Heart right ventricle (tissue), 16 donors: ENCODE results near the gene PAK6. TPM values are rescaled to one million over a fixed set of nuclear protein-coding genes. Genes with fewer than 3 reads are reported as not detected.
A peak's percentile ranks its signal among the peaks of the same experiment; 100 is the strongest.

Experiments used
- ATAC-seq, 8 donors: fragments of 200-7000 bp; cut with Tn5 transposase; one replicate each; pipeline ENCODE4 v1.9.1; 2020; ENCODE audit warnings: mild to moderate bottlenecking in 8 of 8, moderate library complexity in 8 of 8, moderate number of reproducible peaks in 1 of 8
- DNase-seq, 2 donors: peaks; one replicate each; pipeline ENCODE4 v3.0.0-alpha.2; 2020
- H3K27ac ChIP-seq, 10 donors: fragments of 200-600 bp; sonication (generic) in 2 of 10; one replicate each; pipeline versions ENCODE4 v1.5.0 to v1.8.0; 2020 to 2022; ENCODE audit warnings: mild to moderate bottlenecking in 3 of 10
- H3K27me3 ChIP-seq, 7 donors: fragments of 200-600 bp; one replicate each; pipeline ENCODE4 v1.8.0; 2021 to 2022; ENCODE audit warnings: mild to moderate bottlenecking in 2 of 7
- H3K36me3 ChIP-seq, 9 donors: fragments of 200-600 bp; sonication (generic) in 1 of 9; one replicate each; pipeline versions ENCODE4 v1.5.0 to v1.8.0; 2020 to 2022; ENCODE audit warnings: mild to moderate bottlenecking in 2 of 9
- H3K4me1 ChIP-seq, 9 donors: fragments of 200-600 bp; sonication (generic) in 1 of 9; one replicate each; pipeline versions ENCODE4 v1.5.0 to v1.8.0; 2020 to 2022; ENCODE audit warnings: mild to moderate bottlenecking in 4 of 9
- H3K4me3 ChIP-seq, 10 donors: fragments of 200-600 bp; sonication (generic) in 2 of 10; one replicate each; pipeline versions ENCODE4 v1.5.0 to v1.8.0; 2020 to 2022; ENCODE audit warnings: mild to moderate bottlenecking in 7 of 10, moderate library complexity in 2 of 10
- H3K9me3 ChIP-seq, 11 donors: fragments of 200-600 bp in 10 of 11; sonication (generic) in 2 of 11; one replicate each; pipeline versions ENCODE4 v1.5.0 to v1.8.0; 2013 to 2022; ENCODE audit warnings: mild to moderate bottlenecking in 2 of 11, control low read depth in 1 of 11, moderate library complexity in 1 of 11
- WGBS, 2 donors: extraction: QIAGEN DNeasy Blood & Tissue Kit; methylation state at CpG; one replicate each; pipeline ENCODE4 v1.1.7; 2013; ENCODE audit warnings: inconsistent platforms in 1 of 2; 5-methylcytosine and 5-hydroxymethylcytosine counted together
- intact Hi-C, 10 donors: fragments of 100-400 bp; cut with DNase I; formaldehyde crosslinking; loops; one replicate each; pipeline versions ENCODE4 v1.11.1 to v1.14.2; 2022
- polyA plus RNA-seq, 2 donors: library from polyadenylated mRNA; stranded (reverse); fragments of 200-250 nt; gene quantifications; one replicate each; pipeline ENCODE4 v1.2.3, GENCODE V29; 2013
- total RNA-seq, 10 donors: library from RNA; stranded (reverse); fragmentation: NEBNext Ultra II Directional in 3 of 10; extraction: Animal tissue kit (Norgen Biotek cat#: 25700) in 3 of 10; gene quantifications; one replicate each; pipeline versions ENCODE4 v1.2.1 to v1.2.4, GENCODE V29; 2021 to 2023
- TF ChIP-seq, protein P1 (sequence below), 9 donors: fragments of 200-600 bp; sonication (generic) in 2 of 9; IDR thresholded peaks; one replicate each; pipeline versions ENCODE4 v1.5.0 to v1.8.0; 2021 to 2022; ENCODE audit warnings: antibody characterized with exemption in 9 of 9, mild to moderate bottlenecking in 5 of 9, moderate library complexity in 1 of 9
- donor health status: Arrhythmogenic right ventricular cardiomyopathy.
- donor health status: ischemic (EF 13 %, LVEDD 7.1; RV severe dilation, severe dysfunction).
- donor health status: healthy with polysubstance abuse.
- donor health status: DM: no; HTN: yes; CAD: no.
- donor health status: DM: no; HTN: no; CAD: no.
- donor health status: ischemic (EF 25% LVEDD 6.9; RV normal size, moderate dysfunction).
- donor health status: ischemic (EF 25% LVEDD 5.7; RV mildly dilated, moderate dysfunction).
- donor health status: healthy.
- donor health status: DM: yes; HTN: yes; CAD: no.
- donor health status: Ischemic cardiomyopathy.
- donor health status: ischemic (EF 35%, LVEDD 5.7; RV mildly dilated, moderate dysfunction).
- donor health status: nonischemic (EF 11% LVEDD 7.7; RV severe dilation, severe dysfunction).
- donor health status: DM: yes; HTN: yes; CAD: no.
- donor health status: PGD.
- donor health status: ischemic (EF 29% LVEDD 5.4; RV normal size, mild dysfunction).
- donor health status: nonischemic (EF 23%, LVEDD 6.1; RV moderate dilation, normal function).

Gene PAK6
- total and polyA plus RNA-seq, 12 donors: 0.48 to 14.1 (median 7.4) TPM

DNA sequence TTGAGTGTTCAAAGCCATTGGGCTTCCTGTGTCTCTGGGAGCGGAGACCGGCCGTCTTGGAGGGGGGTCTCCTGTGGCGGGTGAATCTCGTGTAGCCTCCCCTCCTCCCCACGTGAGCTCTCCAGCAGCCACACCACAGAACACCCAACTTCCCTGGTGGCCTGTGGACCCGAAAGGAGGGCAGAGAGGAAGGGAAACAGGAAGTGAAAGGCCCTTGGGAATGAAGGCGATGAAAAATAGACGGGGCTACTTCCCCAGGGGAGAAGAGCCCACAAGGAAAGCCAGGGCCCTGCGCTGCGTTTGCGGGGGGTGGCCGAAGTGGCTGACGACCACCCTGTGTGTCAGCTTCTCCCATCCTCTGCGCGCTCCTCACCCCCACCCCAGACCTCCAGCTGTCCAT lies 38.6 kb downstream of the PAK6 start:
- peaks cover 11 to 54% (median 48%) of the 10 kb centered on the region in 7 donors for H3K27me3 ChIP-seq
- no peak overlapping the region for H3K27ac ChIP-seq
- intact Hi-C loops: loop anchor here in 4 of 10 donors (5.0 to 10.0 kb wide), 3 partner anchors 35 to 163 kb away; no protein-coding TSS in a partner anchor
- DNase-seq (no peak), ATAC-seq (no peak)
- no peak overlapping the region for H3K4me3 ChIP-seq
- no peaks in the 10 kb centered on the region for H3K9me3 ChIP-seq
- WGBS, 2 donors: 34 to 60% methylated on average over 16 of the region's 16 CpGs
- H3K4me1 ChIP-seq: peaks cover 5 to 46% (median 22%) of the 10 kb centered on the region in 9 donors
- H3K36me3 ChIP-seq: no peaks in the 10 kb centered on the region
- TF ChIP-seq, protein P1, sequence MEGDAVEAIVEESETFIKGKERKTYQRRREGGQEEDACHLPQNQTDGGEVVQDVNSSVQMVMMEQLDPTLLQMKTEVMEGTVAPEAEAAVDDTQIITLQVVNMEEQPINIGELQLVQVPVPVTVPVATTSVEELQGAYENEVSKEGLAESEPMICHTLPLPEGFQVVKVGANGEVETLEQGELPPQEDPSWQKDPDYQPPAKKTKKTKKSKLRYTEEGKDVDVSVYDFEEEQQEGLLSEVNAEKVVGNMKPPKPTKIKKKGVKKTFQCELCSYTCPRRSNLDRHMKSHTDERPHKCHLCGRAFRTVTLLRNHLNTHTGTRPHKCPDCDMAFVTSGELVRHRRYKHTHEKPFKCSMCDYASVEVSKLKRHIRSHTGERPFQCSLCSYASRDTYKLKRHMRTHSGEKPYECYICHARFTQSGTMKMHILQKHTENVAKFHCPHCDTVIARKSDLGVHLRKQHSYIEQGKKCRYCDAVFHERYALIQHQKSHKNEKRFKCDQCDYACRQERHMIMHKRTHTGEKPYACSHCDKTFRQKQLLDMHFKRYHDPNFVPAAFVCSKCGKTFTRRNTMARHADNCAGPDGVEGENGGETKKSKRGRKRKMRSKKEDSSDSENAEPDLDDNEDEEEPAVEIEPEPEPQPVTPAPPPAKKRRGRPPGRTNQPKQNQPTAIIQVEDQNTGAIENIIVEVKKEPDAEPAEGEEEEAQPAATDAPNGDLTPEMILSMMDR (IDR thresholded peaks at IDR 0.05): no peak

- TF ChIP-seq, protein P1 (IDR thresholded peaks at IDR 0.05): no peak
- Histone ChIP-seq H3K27ac (no peak overlapping the region), H3K9me3 (no peaks in the 10 kb centered on the region), H3K4me3 (no peak overlapping the region), H3K27me3 (peaks cover 15 to 59% (median 53%) of the 10 kb centered on the region in 7 donors), H3K36me3 (no peaks in the 10 kb centered on the region), H3K4me1 (peaks cover 11 to 51% (median 28%) of the 10 kb centered on the region in 9 donors)
- 59% methylated on average over 10 of the region's 10 CpGs for WGBS, 2 donors
- ATAC-seq (no peak), DNase-seq (no peak)
- intact Hi-C loops: loop anchor here in 6 of 10 donors (2.0 to 10.0 kb wide), 4 partner anchors 34 to 163 kb away; no protein-coding TSS in a partner anchor
Observed at GRCh38 chr15:40278026-40278425, 39.2 kb downstream of the PAK6 start.

DNA sequence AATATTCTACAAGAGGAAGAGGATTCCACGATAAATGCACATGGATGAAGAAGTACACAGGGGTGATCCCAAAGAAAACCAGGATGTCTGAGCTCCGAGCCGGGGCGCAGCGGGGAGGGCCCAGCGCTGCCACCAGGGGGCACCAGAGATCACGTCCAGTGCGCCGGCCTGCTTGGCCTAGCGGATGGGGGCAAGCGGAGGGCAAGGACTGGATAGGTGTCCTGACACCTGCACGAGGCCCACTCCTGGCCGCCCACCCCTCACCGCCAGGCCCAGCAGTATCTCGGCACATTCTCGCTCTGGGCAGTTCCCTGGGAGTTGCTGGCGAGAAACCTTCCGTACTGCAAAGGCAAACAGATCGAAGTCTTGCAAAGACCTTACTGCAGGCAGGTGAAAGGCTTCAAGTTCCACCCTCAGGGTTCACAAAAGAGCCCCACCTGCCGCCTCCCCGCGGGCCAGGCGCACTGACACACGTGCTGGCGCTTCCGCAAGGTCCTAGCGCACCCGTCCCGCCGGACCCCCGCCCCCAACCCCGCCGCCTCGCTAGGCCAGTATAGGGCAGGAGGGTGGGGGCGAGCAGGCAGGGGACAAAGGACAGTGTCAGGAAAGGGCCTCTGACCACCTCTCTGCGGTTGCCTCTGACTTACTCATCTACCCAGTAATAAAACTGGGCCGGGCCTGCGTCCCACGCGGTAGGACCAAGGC lies 40.7 kb downstream of the PAK6 start:
- intact Hi-C loops: loop anchor here (1.0 to 10.0 kb wide), 9 partner anchors 25 to 165 kb away; no protein-coding TSS in a partner anchor
- TF ChIP-seq, protein P1 (IDR thresholded peaks at IDR 0.05): peak; percentile 97 to 100 (median 99)
- no peak overlapping the region for H3K27ac ChIP-seq
- H3K36me3 ChIP-seq: no peaks in the 10 kb centered on the region
- peaks cover 15 to 74% (median 66%) of the 10 kb centered on the region in 7 donors for H3K27me3 ChIP-seq
- H3K4me3 ChIP-seq: no peak overlapping the region
- WGBS, 2 donors: 22 to 26% methylated on average over 40 of the region's 40 CpGs
- DNase-seq (peak; percentile 69 to 82), ATAC-seq (peak; percentile 48 to 81 (median 74))
- no peaks in the 10 kb centered on the region for H3K9me3 ChIP-seq
- peaks cover 13 to 57% (median 32%) of the 10 kb centered on the region in 9 donors for H3K4me1 ChIP-seq

DNA sequence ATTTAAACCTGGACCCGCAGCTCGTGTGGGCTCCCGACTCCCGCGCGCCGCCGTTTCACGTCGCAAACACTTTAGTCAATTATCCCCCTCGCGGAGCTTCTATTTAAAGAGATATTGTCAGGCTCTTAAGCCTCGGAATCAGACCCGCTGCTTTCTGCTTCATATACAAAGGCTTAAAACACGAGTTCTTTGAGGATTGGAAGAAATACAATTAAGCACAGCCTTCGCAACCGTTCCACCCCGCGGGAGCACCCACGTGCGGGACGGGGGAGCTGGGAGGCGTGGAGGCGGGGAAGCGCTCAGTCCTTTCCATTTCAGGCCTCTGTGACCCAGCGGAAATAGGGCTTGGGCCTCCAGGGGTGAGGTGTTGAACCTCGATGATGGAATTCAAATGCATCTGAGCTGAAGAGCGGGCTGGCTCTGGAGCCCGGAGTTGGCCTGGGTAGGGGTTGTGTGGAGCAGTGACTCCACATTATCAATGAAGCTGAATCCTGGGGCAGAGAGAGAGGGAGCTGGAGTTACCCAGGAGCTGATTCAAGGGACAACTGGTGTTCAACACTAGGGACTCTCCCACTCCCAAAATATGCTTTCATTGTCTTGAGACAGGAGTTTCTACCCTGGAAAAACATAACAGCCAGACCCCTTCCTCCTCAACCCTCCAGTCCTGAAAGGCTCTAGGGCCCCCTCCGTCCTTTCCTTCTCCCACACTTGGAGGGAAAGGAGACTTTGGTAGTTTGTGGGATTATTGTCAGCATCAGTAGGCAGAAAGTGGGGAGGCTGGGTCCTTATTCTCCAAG lies 41.6 kb downstream of the PAK6 start:
- TF ChIP-seq, protein P1 (IDR thresholded peaks at IDR 0.05): no peak
- no peak for DNase-seq
- H3K27ac ChIP-seq: no peak overlapping the region
- 56 to 57% methylated on average over 30 of the region's 30 CpGs for WGBS, 2 donors
- no peak overlapping the region for H3K4me3 ChIP-seq
- H3K27me3 ChIP-seq: peaks cover 15 to 74% (median 67%) of the 10 kb centered on the region in 7 donors
- ATAC-seq: no peak
- H3K9me3 ChIP-seq: no peaks in the 10 kb centered on the region
- intact Hi-C loops: loop anchor here in 3 of 10 donors (1.0 to 5.0 kb wide), 4 partner anchors 24 to 142 kb away; no protein-coding TSS in a partner anchor
- H3K4me1 ChIP-seq: peaks cover 17 to 56% (median 38%) of the 10 kb centered on the region in 9 donors
- H3K36me3 ChIP-seq: no peaks in the 10 kb centered on the region
